CD4-positive, alpha-beta T cell (primary cell): ENCODE results near the gene TBP. TPM values are rescaled to one million over a fixed set of nuclear protein-coding genes. Genes with fewer than 3 reads are reported as not detected.

Experiments
- ATAC-seq: fragments of 200-7000 bp; cut with Tn5 transposase; one replicate; pipeline ENCODE4 v1.10.0; 2022; ENCODE audit warnings: mild to moderate bottlenecking; ENCODE audit not compliant: poor library complexity
- CTCF ChIA-PET: fragments of 350-600 bp; sonication (Branson Sonifier 250); formaldehyde crosslinking; loops from one replicate; lab custom pipeline; 2021; ENCODE audit warnings: antibody characterized with exemption, inconsistent platforms; lab: Charles Lee
- POLR2A ChIA-PET: fragments of 350-600 bp; sonication (Branson Sonifier 250); formaldehyde crosslinking; loops from one replicate; lab custom pipeline; 2021; ENCODE audit warnings: antibody characterized with exemption, inconsistent platforms; lab: Charles Lee
- DNase-seq, 14 experiments: peaks; one replicate each; pipeline ENCODE4 v3.0.0-alpha.2; 2013 to 2020; ENCODE audit warnings: mixed read lengths in 2 of 14
- H3K27ac ChIP-seq, 2 donors: one replicate each; pipeline versions ENCODE4 v1.5.1 to v1.7.0; 2013; ENCODE audit warnings: low read length in 2 of 2, low read depth in 1 of 2, mild to moderate bottlenecking in 1 of 2
- H3K27me3 ChIP-seq, 2 experiments: 1 replicate in 1 of 2; 2 replicates in 1 of 2; pipeline versions ENCODE4 v1.6.1 to v1.7.0; 2013; ENCODE audit warnings: low read length in 2 of 2, control low read depth in 1 of 2, mild to moderate bottlenecking in 1 of 2, moderate library complexity in 1 of 2; ENCODE audit not compliant: insufficient read depth in 2 of 2, control insufficient read depth in 1 of 2
- H3K36me3 ChIP-seq: one replicate; pipeline ENCODE4 v1.6.1; 2013; ENCODE audit warnings: low read length, control low read depth; ENCODE audit not compliant: insufficient read depth
- H3K4me1 ChIP-seq: one replicate; pipeline ENCODE4 v1.6.1; 2013; ENCODE audit warnings: low read length, control low read depth; ENCODE audit not compliant: insufficient read depth
- H3K4me3 ChIP-seq: one replicate; pipeline ENCODE4 v1.5.1; 2013; ENCODE audit warnings: mild to moderate bottlenecking, low read length, moderate library complexity
- H3K9me3 ChIP-seq, 2 experiments: 1 replicate in 1 of 2; 2 replicates in 1 of 2; pipeline versions ENCODE4 v1.6.1 to v1.7.0; 2013; ENCODE audit warnings: low read length in 2 of 2, mild to moderate bottlenecking in 2 of 2, control low read depth in 1 of 2, moderate library complexity in 1 of 2; ENCODE audit not compliant: control insufficient read depth in 1 of 2, insufficient read depth in 1 of 2
- H3K27ac Mint-ChIP-seq: one replicate; pipeline ENCODE4 v1.8.0; 2020; ENCODE audit warnings: mixed read lengths
- H3K27me3 Mint-ChIP-seq: one replicate; pipeline ENCODE4 v1.8.0; 2021; ENCODE audit warnings: mixed read lengths
- H3K36me3 Mint-ChIP-seq: one replicate; pipeline ENCODE4 v1.8.0; 2021; ENCODE audit warnings: low read depth, mixed read lengths
- H3K4me1 Mint-ChIP-seq: one replicate; pipeline ENCODE4 v1.8.0; 2021; ENCODE audit warnings: low read depth, mixed read lengths
- H3K4me3 Mint-ChIP-seq: one replicate; pipeline ENCODE4 v1.8.0; 2020; ENCODE audit warnings: mild to moderate bottlenecking, mixed read lengths
- H3K9me3 Mint-ChIP-seq: one replicate; pipeline ENCODE4 v1.8.0; 2020; ENCODE audit warnings: mixed read lengths
- CTCF ChIP-seq: fragments of 200-600 bp; IDR thresholded peaks from one replicate; pipeline ENCODE4 v1.8.0; 2022; ENCODE audit warnings: antibody characterized with exemption, mild to moderate bottlenecking
- intact Hi-C, 2 experiments: fragments of 100-400 bp; cut with DNase I in 1 of 2; cut with micrococcal nuclease in 1 of 2; formaldehyde crosslinking; loops; one replicate each; pipeline versions ENCODE4 v1.15.1 to v1.9.0; 2023 to 2025; cut with DNase I, micrococcal nuclease
- total RNA-seq, 174 experiments: library from RNA in 2 of 174; stranded (reverse) in 2 of 174; gene quantifications; one replicate each; pipeline ENCODE4 v1.2.3 and lab custom pipeline; 2021 to 2026

The TBP gene
- total RNA-seq, 2 experiments from 2014 or later, result 12.6 to 14.1 TPM

GRCh38 chr6:170572704-170573466, 18.7 kb downstream of the TBP start:
- H3K27ac ChIP-seq, result no peak overlapping the region
- intact Hi-C loops, result no loop called here
- no peak overlapping the region for H3K27ac Mint-ChIP-seq
- no peaks in the 10 kb centered on the region for H3K9me3 Mint-ChIP-seq
- H3K27me3 ChIP-seq, result no peaks in the 10 kb centered on the region
- peaks cover 69% of the 10 kb centered on the region for H3K36me3 ChIP-seq
- no peaks in the 10 kb centered on the region for H3K4me1 Mint-ChIP-seq
- no peak for ATAC-seq
- no peak overlapping the region for H3K4me3 Mint-ChIP-seq
- ChIA-PET CTCF (no interaction called here), POLR2A (interaction anchor here (0.8 to 1.0 kb wide), 2 partner anchors 11 to 19 kb away, joined by 3 to 4 read pairs; partner anchors contain the start of gene TBP)
- peaks cover 97% of the 10 kb centered on the region for H3K36me3 Mint-ChIP-seq
- H3K4me3 ChIP-seq, result no peak overlapping the region
- H3K4me1 ChIP-seq, result no peaks in the 10 kb centered on the region
- DNase-seq, result no peak
- no peaks in the 10 kb centered on the region for H3K27me3 Mint-ChIP-seq
- H3K9me3 ChIP-seq, result no peaks in the 10 kb centered on the region
- no peak for TF ChIP-seq CTCF

- TF ChIP-seq CTCF, result no peak
- Mint-ChIP-seq H3K4me3 (no peak overlapping the region), H3K36me3 (peaks cover 97% of the 10 kb centered on the region), H3K27ac (no peak overlapping the region), H3K4me1 (no peaks in the 10 kb centered on the region), H3K27me3 (no peaks in the 10 kb centered on the region), H3K9me3 (no peaks in the 10 kb centered on the region)
- no peak overlapping the region for H3K27ac ChIP-seq
- H3K4me1 ChIP-seq, result no peaks in the 10 kb centered on the region
- CTCF ChIA-PET, result interaction anchor here (1.7 kb wide), 1 partner anchor 16 kb away, joined by 3 read pairs; no protein-coding TSS in a partner anchor
- H3K36me3 ChIP-seq, result peaks cover 71% of the 10 kb centered on the region
- ATAC-seq (no peak), DNase-seq (no peak)
- no peak overlapping the region for H3K4me3 ChIP-seq
- POLR2A ChIA-PET, result interaction anchor here (1.7 kb wide), 1 partner anchor 9 kb away, joined by 6 read pairs; the partner anchor contains the start of gene PDCD2
- H3K9me3 ChIP-seq, result no peaks in the 10 kb centered on the region
- no peaks in the 10 kb centered on the region for H3K27me3 ChIP-seq
- intact Hi-C loops, result no loop called here
Observed at GRCh38 chr6:170575250-170575649, 21.1 kb downstream of the TBP start.

GRCh38 chr6:170578909-170579308, 24.7 kb downstream of the TBP start:
- no peaks in the 10 kb centered on the region for H3K27me3 ChIP-seq
- peaks cover 8% of the 10 kb centered on the region for H3K4me1 ChIP-seq
- intact Hi-C loops, result no loop called here
- no peak overlapping the region for H3K4me3 Mint-ChIP-seq
- ATAC-seq, result no peak
- no peak overlapping the region for H3K4me3 ChIP-seq
- no peaks in the 10 kb centered on the region for H3K27me3 Mint-ChIP-seq
- H3K9me3 ChIP-seq, result no peaks in the 10 kb centered on the region
- no peak for DNase-seq
- ChIA-PET CTCF (no interaction called here), POLR2A (no interaction called here)
- H3K36me3 ChIP-seq, result peaks cover 63% of the 10 kb centered on the region
- H3K36me3 Mint-ChIP-seq, result peaks cover 98% of the 10 kb centered on the region
- no peaks in the 10 kb centered on the region for H3K9me3 Mint-ChIP-seq
- peaks cover 27% of the 10 kb centered on the region for H3K4me1 Mint-ChIP-seq
- no peak overlapping the region for H3K27ac ChIP-seq
- TF ChIP-seq CTCF, result no peak
- peak overlapping the region; percentile 47 for H3K27ac Mint-ChIP-seq
